SJCRH30 (cell line): ENCODE data around the gene MYL5. TPM values are rescaled to one million over a fixed set of nuclear protein-coding genes. Genes with fewer than 3 reads are reported as not detected.
"Not testable (repeated sequence)": the region's sequence is repeated elsewhere in the genome, so short reads cannot be mapped to it uniquely, and the experiment has no call there.

ENCODE experiments used
- DNase-seq, 2 experiments: peaks; one replicate each; pipeline ENCODE4 v3.0.0-alpha.2; 2015 to 2020
- H3K27ac ChIP-seq: fragments of 250-450 bp; sonication (Bioruptor Pico); 2 replicates; pipeline ENCODE4 v1.5.1; 2020; ENCODE audit warnings: mild to moderate bottlenecking, moderate library complexity
- H3K27me3 ChIP-seq: fragments of 250-450 bp; sonication (Bioruptor Pico); 2 replicates; pipeline ENCODE4 v1.5.1; 2020; ENCODE audit warnings: mild to moderate bottlenecking, moderate library complexity
- H3K36me3 ChIP-seq: fragments of 250-450 bp; sonication (Bioruptor Pico); 2 replicates; pipeline ENCODE4 v1.5.1; 2020; ENCODE audit warnings: mild to moderate bottlenecking, moderate library complexity
- H3K4me1 ChIP-seq: fragments of 250-450 bp; sonication (Bioruptor Pico); 2 replicates; pipeline ENCODE4 v1.5.1; 2020; ENCODE audit warnings: mild to moderate bottlenecking, moderate library complexity
- H3K4me3 ChIP-seq: fragments of 250-450 bp; sonication (Bioruptor Pico); 2 replicates; pipeline ENCODE4 v1.5.1; 2020; ENCODE audit warnings: mild to moderate bottlenecking, moderate library complexity
- H3K9me3 ChIP-seq: fragments of 250-450 bp; sonication (Bioruptor Pico); replicated peaks from 2 replicates; pipeline ENCODE4 v1.5.1; 2020; ENCODE audit warnings: mild to moderate bottlenecking, moderate library complexity
- total RNA-seq: library from RNA; depleted of rRNA; stranded (reverse); fragments of >200 nt; shearing (Covaris generic); gene quantifications from 2 replicates; pipeline ENCODE4 v1.2.3, GENCODE V29; 2014

The MYL5 gene
- total RNA-seq, 1 experiment from 2014 or later: 3.2 TPM

GRCh38 chr4:633406-633805 is 40.9 kb upstream of the MYL5 start:
- DNase-seq: no peak
- Histone ChIP-seq H3K4me3 (no peak overlapping the region), H3K27ac (no peak overlapping the region), H3K9me3 (no peaks in the 10 kb centered on the region), H3K36me3 (no peaks in the 10 kb centered on the region), H3K27me3 (no peaks in the 10 kb centered on the region), H3K4me1 (no peaks in the 10 kb centered on the region)

- H3K27ac ChIP-seq: no peak overlapping the region
- H3K9me3 ChIP-seq: no peaks in the 10 kb centered on the region
- H3K36me3 ChIP-seq: no peaks in the 10 kb centered on the region
- H3K27me3 ChIP-seq: no peaks in the 10 kb centered on the region
- no peaks in the 10 kb centered on the region for H3K4me1 ChIP-seq
- no peak overlapping the region for H3K4me3 ChIP-seq
- no peak for DNase-seq
These were observed 40.3 kb upstream of the MYL5 start for GRCh38 chr4:633976-634598.

- Histone ChIP-seq H3K4me1 (no peaks in the 10 kb centered on the region), H3K27me3 (no peaks in the 10 kb centered on the region), H3K27ac (no peak overlapping the region), H3K36me3 (no peaks in the 10 kb centered on the region), H3K4me3 (no peak overlapping the region), H3K9me3 (no peaks in the 10 kb centered on the region)
- no peak for DNase-seq
These were observed 39.8 kb upstream of the MYL5 start for GRCh38 chr4:634599-634985.

GRCh38 chr4:635066-635835 is 39.1 kb upstream of the MYL5 start:
- not testable (repeated sequence) for H3K36me3 ChIP-seq, H3K27ac ChIP-seq, H3K9me3 ChIP-seq, H3K4me3 ChIP-seq, H3K27me3 ChIP-seq, H3K4me1 ChIP-seq, DNase-seq

GRCh38 chr4:635851-636627 is 38.3 kb upstream of the MYL5 start:
- no peak for DNase-seq
- no peaks in the 10 kb centered on the region for H3K9me3 ChIP-seq
- no peaks in the 10 kb centered on the region for H3K27me3 ChIP-seq
- H3K27ac ChIP-seq: no peak overlapping the region
- H3K36me3 ChIP-seq: no peaks in the 10 kb centered on the region
- H3K4me1 ChIP-seq: no peaks in the 10 kb centered on the region
- no peak overlapping the region for H3K4me3 ChIP-seq

- no peak overlapping the region for H3K27ac ChIP-seq
- no peaks in the 10 kb centered on the region for H3K9me3 ChIP-seq
- no peaks in the 10 kb centered on the region for H3K36me3 ChIP-seq
- no peak overlapping the region for H3K4me3 ChIP-seq
- H3K4me1 ChIP-seq: no peaks in the 10 kb centered on the region
- H3K27me3 ChIP-seq: no peaks in the 10 kb centered on the region
- DNase-seq: no peak
These were observed 37.6 kb upstream of the MYL5 start for GRCh38 chr4:636628-637159.

- Histone ChIP-seq H3K27me3 (no peaks in the 10 kb centered on the region), H3K4me1 (no peaks in the 10 kb centered on the region), H3K27ac (no peak overlapping the region), H3K36me3 (no peaks in the 10 kb centered on the region), H3K9me3 (no peaks in the 10 kb centered on the region), H3K4me3 (no peak overlapping the region)
- no peak for DNase-seq
These were observed 36.6 kb upstream of the MYL5 start for GRCh38 chr4:637536-638280.

- H3K27ac ChIP-seq, H3K9me3 ChIP-seq, H3K4me1 ChIP-seq, H3K27me3 ChIP-seq, H3K36me3 ChIP-seq, H3K4me3 ChIP-seq, DNase-seq: not testable (repeated sequence)
These were observed 32.0 kb upstream of the MYL5 start for GRCh38 chr4:642366-642765.

DNA sequence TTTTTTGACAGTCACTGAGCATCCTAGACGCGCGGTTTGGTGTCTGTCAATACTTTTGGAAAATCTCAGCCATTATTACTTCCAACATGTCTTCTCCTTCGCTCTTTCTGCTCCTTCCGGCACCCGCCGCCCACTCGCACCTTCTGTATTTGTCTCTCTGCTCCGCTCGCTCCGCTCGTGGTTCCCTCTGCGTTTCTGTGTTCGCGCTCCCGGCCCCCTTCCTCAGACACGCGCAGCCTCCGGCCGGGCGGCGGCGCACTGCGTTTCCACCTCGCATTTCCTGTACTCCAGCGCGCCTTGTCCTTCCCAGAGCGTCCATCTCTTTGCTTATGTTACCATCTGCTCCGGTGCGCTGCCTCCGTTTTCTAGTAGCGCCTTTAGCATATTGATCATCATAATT is 27.9 kb upstream of the MYL5 start:
- Histone ChIP-seq H3K27ac (no peak overlapping the region), H3K4me1 (peaks cover 3% of the 10 kb centered on the region; the same call in 1 of the 2 replicates), H3K4me3 (no peak overlapping the region), H3K36me3 (no peaks in the 10 kb centered on the region), H3K27me3 (no peaks in the 10 kb centered on the region), H3K9me3 (no peaks in the 10 kb centered on the region)
- no peak for DNase-seq

GRCh38 chr4:647481-647880 is 26.9 kb upstream of the MYL5 start:
- DNase-seq: no peak
- Histone ChIP-seq H3K27ac (no peak overlapping the region), H3K4me1 (peaks cover 3% of the 10 kb centered on the region; the same call in 1 of the 2 replicates), H3K9me3 (no peaks in the 10 kb centered on the region), H3K27me3 (no peaks in the 10 kb centered on the region), H3K4me3 (no peak overlapping the region), H3K36me3 (no peaks in the 10 kb centered on the region)

GRCh38 chr4:648579-649292 is 25.6 kb upstream of the MYL5 start:
- DNase-seq: peak; percentile 75 to 80
- Histone ChIP-seq H3K27me3 (no peaks in the 10 kb centered on the region), H3K4me3 (no peak overlapping the region), H3K27ac (no peak overlapping the region), H3K36me3 (no peaks in the 10 kb centered on the region), H3K9me3 (no peaks in the 10 kb centered on the region), H3K4me1 (peaks cover 3% of the 10 kb centered on the region; the same call in 1 of the 2 replicates)

DNA sequence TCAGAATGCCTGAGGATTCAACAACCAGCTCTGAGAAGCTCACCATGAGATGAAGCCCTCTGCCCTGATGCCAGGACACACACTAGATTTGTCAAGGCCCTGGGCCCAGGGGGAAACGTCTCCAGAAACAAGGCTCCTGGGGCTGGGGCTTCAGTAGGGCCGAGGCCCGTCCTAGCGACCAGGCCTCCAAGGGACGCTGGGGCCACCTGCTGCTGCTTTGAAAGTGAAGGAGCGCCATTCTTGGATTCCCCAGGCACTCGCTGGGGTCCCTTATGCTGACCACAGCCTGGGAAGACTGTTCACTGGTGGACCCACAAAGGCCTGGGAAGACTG is 25.1 kb upstream of the MYL5 start:
- Histone ChIP-seq H3K27ac (no peak overlapping the region), H3K4me1 (peaks cover 3% of the 10 kb centered on the region; the same call in 1 of the 2 replicates), H3K36me3 (no peaks in the 10 kb centered on the region), H3K4me3 (no peak overlapping the region), H3K9me3 (no peaks in the 10 kb centered on the region), H3K27me3 (no peaks in the 10 kb centered on the region)
- DNase-seq: no peak

DNA sequence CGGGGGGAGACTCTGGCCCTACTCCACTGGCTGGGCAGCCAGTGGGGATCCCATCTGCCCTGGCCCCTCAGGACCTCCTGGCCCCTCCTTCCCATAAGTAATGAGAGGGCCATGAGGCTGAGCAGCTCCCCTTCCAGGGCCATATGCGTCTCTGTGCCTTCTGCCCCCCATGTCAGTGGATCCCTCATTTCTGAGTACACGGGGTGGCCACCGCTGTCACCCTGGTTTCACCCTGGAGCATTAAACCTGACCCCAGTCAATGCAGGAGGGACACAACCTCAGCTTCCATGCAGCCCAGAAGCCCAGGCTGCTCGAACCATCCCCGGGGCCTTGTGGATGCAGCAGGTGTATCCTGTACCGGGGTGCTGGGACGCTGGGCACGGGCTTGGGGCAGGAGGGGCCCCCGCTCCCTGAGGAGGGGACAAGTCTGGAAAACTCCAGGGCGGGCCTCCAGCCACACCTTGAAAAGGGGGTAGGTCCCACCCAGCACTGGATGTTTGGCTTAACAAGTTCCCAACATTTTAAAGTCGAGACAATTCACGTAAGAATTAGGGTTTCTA is 24.5 kb upstream of the MYL5 start:
- H3K27ac ChIP-seq: no peak overlapping the region
- H3K4me1 ChIP-seq: peaks cover 3% of the 10 kb centered on the region; the same call in 1 of the 2 replicates
- DNase-seq: no peak
- H3K27me3 ChIP-seq: no peaks in the 10 kb centered on the region
- no peaks in the 10 kb centered on the region for H3K9me3 ChIP-seq
- no peaks in the 10 kb centered on the region for H3K36me3 ChIP-seq
- no peak overlapping the region for H3K4me3 ChIP-seq

DNA sequence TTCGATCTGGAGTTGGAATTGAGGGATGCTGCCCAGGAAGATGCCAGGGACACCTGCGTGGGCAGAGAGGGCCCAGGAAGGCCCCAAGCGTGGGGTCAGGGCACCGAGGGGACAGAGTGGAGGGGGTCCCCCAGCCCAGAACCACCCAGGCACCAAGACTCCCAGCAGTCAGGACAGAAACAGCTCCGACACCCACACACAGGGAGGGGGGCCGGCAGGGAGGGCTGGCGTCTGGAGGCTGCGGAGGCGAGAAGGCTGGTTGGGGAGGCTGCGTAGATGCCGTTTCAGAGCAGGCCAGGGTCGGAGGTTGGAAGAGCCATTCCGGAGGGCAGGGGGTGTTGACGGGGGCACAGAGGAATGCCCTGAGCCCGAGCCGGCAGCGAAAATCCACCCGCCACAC is 23.9 kb upstream of the MYL5 start:
- H3K4me3 ChIP-seq: no peak overlapping the region
- H3K9me3 ChIP-seq: no peaks in the 10 kb centered on the region
- no peak for DNase-seq
- peaks cover 3% of the 10 kb centered on the region; the same call in 1 of the 2 replicates for H3K4me1 ChIP-seq
- no peaks in the 10 kb centered on the region for H3K36me3 ChIP-seq
- H3K27me3 ChIP-seq: no peaks in the 10 kb centered on the region
- no peak overlapping the region for H3K27ac ChIP-seq
